Naive B cell (primary cell): Measurements from ENCODE around the gene ELAVL1. TPM values are rescaled to one million over a fixed set of nuclear protein-coding genes. Genes with fewer than 3 reads are reported as not detected.

ENCODE experiments used
- ATAC-seq, 2 donors: fragments of 150-1000 bp; cut with Tn5 transposase; 2 replicates each; pipeline ENCODE4 v1.10.0; 2021; ENCODE audit warnings: low read depth in 2 of 2, mild to moderate bottlenecking in 2 of 2, moderate library complexity in 2 of 2
- DNase-seq: peaks from one replicate; pipeline ENCODE4 v3.0.0; 2022
- H3K27ac Mint-ChIP-seq, 6 donors: one replicate each; pipeline ENCODE4 v1.8.0; 2020 to 2022; ENCODE audit warnings: mild to moderate bottlenecking in 6 of 6, mixed read lengths in 6 of 6, moderate library complexity in 5 of 6, inconsistent platforms in 2 of 6
- H3K27me3 Mint-ChIP-seq, 3 donors: one replicate each; pipeline ENCODE4 v1.8.0; 2021 to 2022; ENCODE audit warnings: mixed read lengths in 3 of 3, mild to moderate bottlenecking in 1 of 3
- H3K36me3 Mint-ChIP-seq, 2 donors: one replicate each; pipeline ENCODE4 v1.8.0; 2020 to 2022; ENCODE audit warnings: mixed read lengths in 2 of 2, inconsistent platforms in 1 of 2, mild to moderate bottlenecking in 1 of 2
- H3K4me1 Mint-ChIP-seq, 3 donors: one replicate each; pipeline ENCODE4 v1.8.0; 2020 to 2022; ENCODE audit warnings: mixed read lengths in 3 of 3, inconsistent platforms in 1 of 3, mild to moderate bottlenecking in 1 of 3, moderate library complexity in 1 of 3
- H3K4me3 Mint-ChIP-seq, 8 donors: one replicate each; pipeline ENCODE4 v1.8.0; 2020 to 2022; ENCODE audit warnings: mild to moderate bottlenecking in 8 of 8, mixed read lengths in 8 of 8, moderate library complexity in 8 of 8, inconsistent platforms in 2 of 8
- H3K9me3 Mint-ChIP-seq, 7 donors: one replicate each; pipeline ENCODE4 v1.8.0; 2020 to 2022; ENCODE audit warnings: mixed read lengths in 7 of 7, mild to moderate bottlenecking in 5 of 7, inconsistent platforms in 2 of 7, moderate library complexity in 1 of 7
- polyA plus RNA-seq, 6 donors: library from polyadenylated mRNA; unstranded; fragments of 300-500 nt; fragmentation: Illumina TruSeq; gene quantifications; one replicate each; pipeline ENCODE4 v1.2.3, GENCODE V29; 2021; ENCODE audit warnings: low read depth in 6 of 6

ELAVL1 gene
- polyA plus RNA-seq, 6 donors from 2014 or later = 49.9 to 74.3 (median 59.4) TPM

- H3K9me3 Mint-ChIP-seq = no peaks in the 10 kb centered on the region
- H3K36me3 Mint-ChIP-seq = no peaks in the 10 kb centered on the region
- peak; percentile 46 to 49 for ATAC-seq
- peak overlapping the region; percentile 39 to 92 (median 87) for H3K27ac Mint-ChIP-seq
- peaks cover 47 to 68% (median 47%) of the 10 kb centered on the region in 3 donors for H3K4me1 Mint-ChIP-seq
- H3K27me3 Mint-ChIP-seq = no peaks in the 10 kb centered on the region
- H3K4me3 Mint-ChIP-seq = peak overlapping the region; percentile 60 to 90 (median 86)
- DNase-seq = peak; percentile 72
Measured at GRCh38 chr19:8001995-8002849, 3.2 kb downstream of the ELAVL1 start.

GRCh38 chr19:8001651-8001994 is 3.8 kb downstream of the ELAVL1 start:
- no peaks in the 10 kb centered on the region for H3K27me3 Mint-ChIP-seq
- H3K36me3 Mint-ChIP-seq = no peaks in the 10 kb centered on the region
- H3K27ac Mint-ChIP-seq = peak overlapping the region in 5 of 6 donors; percentile 4 to 92 (median 86)
- DNase-seq (no peak), ATAC-seq (no peak)
- no peaks in the 10 kb centered on the region for H3K9me3 Mint-ChIP-seq
- H3K4me3 Mint-ChIP-seq = peak overlapping the region in 6 of 8 donors; percentile 69 to 90 (median 86)
- peaks cover 53 to 74% (median 53%) of the 10 kb centered on the region in 3 donors for H3K4me1 Mint-ChIP-seq

GRCh38 chr19:8000298-8001038 is 5.0 kb downstream of the ELAVL1 start:
- Mint-ChIP-seq H3K27ac (peak overlapping the region in 2 of 6 donors; percentile 10 to 91), H3K9me3 (no peaks in the 10 kb centered on the region), H3K27me3 (no peaks in the 10 kb centered on the region), H3K4me3 (peak overlapping the region in 4 of 8 donors; percentile 15 to 65 (median 23)), H3K36me3 (no peaks in the 10 kb centered on the region), H3K4me1 (peaks cover 54 to 82% (median 58%) of the 10 kb centered on the region in 3 donors)
- DNase-seq (no peak), ATAC-seq (no peak)

DNA sequence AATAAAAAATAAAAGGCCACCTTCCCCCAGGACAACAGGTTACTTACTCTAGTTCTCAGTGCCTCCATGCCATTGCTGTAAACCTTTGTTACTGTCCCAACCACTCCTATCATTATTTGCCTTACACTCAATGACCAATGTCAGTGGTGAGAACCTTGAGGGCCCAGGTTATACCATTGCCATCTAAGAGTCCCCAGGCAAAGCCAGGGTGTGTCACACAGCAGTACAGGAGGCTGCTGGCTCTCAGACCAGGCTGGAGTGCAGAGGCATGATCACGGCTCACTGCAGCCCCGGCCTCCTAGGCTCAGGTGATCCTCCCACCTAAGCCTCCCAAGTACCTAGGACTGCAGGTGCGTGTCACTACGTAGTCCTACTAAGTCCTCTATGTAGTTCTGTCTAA is 6.1 kb downstream of the ELAVL1 start:
- DNase-seq = no peak
- no peaks in the 10 kb centered on the region for H3K27me3 Mint-ChIP-seq

DNA sequence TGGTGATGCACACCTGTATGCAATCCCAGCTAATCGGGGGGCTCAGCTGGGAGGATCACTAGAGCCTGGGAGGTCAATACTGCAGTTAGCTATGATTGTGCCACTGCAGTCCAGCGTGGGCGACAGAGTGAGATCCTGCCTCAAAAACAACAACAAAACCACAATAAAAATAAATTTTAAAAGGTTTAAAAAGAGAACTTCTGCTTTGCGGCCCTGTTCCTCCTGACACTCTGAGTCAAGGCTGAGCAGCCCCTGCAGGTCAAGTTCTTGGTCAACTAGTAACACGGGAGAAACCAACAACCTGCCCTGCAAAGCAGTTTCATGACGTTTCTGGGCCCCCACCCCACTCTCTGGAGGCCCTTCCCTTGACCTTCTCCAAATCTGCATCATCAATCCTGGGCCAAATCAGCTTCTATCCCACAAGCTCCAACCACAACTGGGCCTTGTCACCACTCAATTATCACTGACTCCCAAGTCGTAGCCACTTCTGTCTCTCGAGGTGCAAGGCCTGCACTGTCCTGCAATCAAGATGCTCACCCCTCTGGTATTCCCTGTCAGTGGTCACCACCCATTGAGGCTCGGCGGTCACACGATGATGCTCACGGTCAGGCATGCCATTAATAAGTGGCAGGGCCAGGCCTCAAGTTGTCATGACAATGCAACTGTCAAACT is 7.5 kb downstream of the ELAVL1 start:
- no peaks in the 10 kb centered on the region for H3K27me3 Mint-ChIP-seq
- no peak for ATAC-seq
- H3K4me1 Mint-ChIP-seq = peaks cover 57 to 82% (median 67%) of the 10 kb centered on the region in 3 donors
- H3K27ac Mint-ChIP-seq = peak overlapping the region in 1 of 6 donors; percentile 73
- no peaks in the 10 kb centered on the region for H3K36me3 Mint-ChIP-seq
- peak overlapping the region in 2 of 8 donors; percentile 20 to 47 for H3K4me3 Mint-ChIP-seq
- no peak for DNase-seq
- H3K9me3 Mint-ChIP-seq = no peaks in the 10 kb centered on the region

More for the DNA sequence above, 6.1 kb downstream of the ELAVL1 start:
- H3K4me3 Mint-ChIP-seq = no peak overlapping the region
- no peaks in the 10 kb centered on the region for H3K9me3 Mint-ChIP-seq
- peaks cover 58 to 83% (median 63%) of the 10 kb centered on the region in 3 donors for H3K4me1 Mint-ChIP-seq
- H3K36me3 Mint-ChIP-seq = no peaks in the 10 kb centered on the region
- H3K27ac Mint-ChIP-seq = peak overlapping the region in 1 of 6 donors; percentile 54
- no peak for ATAC-seq

DNA sequence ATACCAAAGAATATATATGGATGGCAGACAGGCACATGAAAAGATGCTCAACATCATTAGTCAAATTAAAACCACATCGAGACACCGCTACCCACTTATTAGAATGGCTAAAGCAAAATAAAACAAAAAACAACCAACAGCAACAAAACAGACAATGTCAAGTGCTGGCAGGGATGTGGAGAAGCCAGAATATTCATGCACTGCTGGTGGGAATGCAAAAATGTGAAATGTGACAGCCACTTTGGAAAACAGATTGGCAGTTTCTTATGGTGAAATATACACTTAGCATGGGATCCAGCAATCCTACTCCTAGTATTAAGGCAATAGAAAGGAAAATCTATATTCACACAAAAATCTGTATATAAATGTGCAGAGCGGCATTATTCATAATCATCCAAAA is 8.6 kb downstream of the ELAVL1 start:
- ATAC-seq (no peak), DNase-seq (no peak)
- Mint-ChIP-seq H3K9me3 (no peaks in the 10 kb centered on the region), H3K4me1 (peaks cover 47 to 72% (median 63%) of the 10 kb centered on the region in 3 donors), H3K4me3 (peak overlapping the region in 1 of 8 donors; percentile 74), H3K27ac (peak overlapping the region in 1 of 6 donors; percentile 88), H3K27me3 (no peaks in the 10 kb centered on the region), H3K36me3 (peaks cover 0 to 5% of the 10 kb centered on the region in 2 donors)

- Mint-ChIP-seq H3K27me3 (no peaks in the 10 kb centered on the region), H3K27ac (peak overlapping the region in 2 of 6 donors; percentile 56 to 72), H3K4me1 (peaks cover 37 to 61% (median 52%) of the 10 kb centered on the region in 3 donors), H3K36me3 (peaks cover 6 to 9% of the 10 kb centered on the region in 2 donors), H3K9me3 (no peaks in the 10 kb centered on the region), H3K4me3 (no peak overlapping the region)
- ATAC-seq (no peak), DNase-seq (no peak)
Measured at GRCh38 chr19:7995810-7996158, 9.7 kb downstream of the ELAVL1 start.

- no peaks in the 10 kb centered on the region for H3K9me3 Mint-ChIP-seq
- peak overlapping the region in 3 of 6 donors; percentile 21 to 93 (median 56) for H3K27ac Mint-ChIP-seq
- H3K27me3 Mint-ChIP-seq = no peaks in the 10 kb centered on the region
- H3K36me3 Mint-ChIP-seq = peaks cover 6 to 9% of the 10 kb centered on the region in 2 donors
- H3K4me3 Mint-ChIP-seq = peak overlapping the region in 1 of 8 donors; percentile 34
- H3K4me1 Mint-ChIP-seq = peaks cover 37 to 57% (median 51%) of the 10 kb centered on the region in 3 donors
- ATAC-seq (no peak), DNase-seq (no peak)
Measured at GRCh38 chr19:7994928-7995809, 10.3 kb downstream of the ELAVL1 start.

DNA sequence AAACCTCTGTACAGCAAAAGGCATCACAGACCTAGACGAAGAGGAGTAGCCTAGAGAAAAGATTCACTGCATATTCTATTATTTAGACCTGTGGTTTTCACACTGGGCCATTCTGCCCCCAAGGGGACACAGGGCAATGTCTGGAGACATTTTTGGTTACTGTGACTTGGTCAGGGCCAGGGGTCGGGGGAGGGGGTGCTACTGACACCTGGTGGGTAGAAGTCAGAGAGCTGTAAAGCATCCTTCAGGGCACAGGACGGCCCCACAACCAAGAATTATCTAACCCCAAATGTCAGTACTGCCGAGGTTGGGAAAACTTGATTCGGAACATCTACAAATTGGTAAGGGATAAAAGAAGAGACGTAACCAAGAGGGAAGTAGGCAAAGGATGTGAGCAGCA is 11.3 kb downstream of the ELAVL1 start:
- ATAC-seq (peak in 1 of 2 donors; percentile 14), DNase-seq (no peak)
- no peaks in the 10 kb centered on the region for H3K27me3 Mint-ChIP-seq
- peak overlapping the region in 1 of 6 donors; percentile 39 for H3K27ac Mint-ChIP-seq
- peak overlapping the region in 1 of 8 donors; percentile 57 for H3K4me3 Mint-ChIP-seq
- peaks cover 6 to 9% of the 10 kb centered on the region in 2 donors for H3K36me3 Mint-ChIP-seq
- peaks cover 34 to 49% (median 48%) of the 10 kb centered on the region in 3 donors for H3K4me1 Mint-ChIP-seq
- no peaks in the 10 kb centered on the region for H3K9me3 Mint-ChIP-seq

DNA sequence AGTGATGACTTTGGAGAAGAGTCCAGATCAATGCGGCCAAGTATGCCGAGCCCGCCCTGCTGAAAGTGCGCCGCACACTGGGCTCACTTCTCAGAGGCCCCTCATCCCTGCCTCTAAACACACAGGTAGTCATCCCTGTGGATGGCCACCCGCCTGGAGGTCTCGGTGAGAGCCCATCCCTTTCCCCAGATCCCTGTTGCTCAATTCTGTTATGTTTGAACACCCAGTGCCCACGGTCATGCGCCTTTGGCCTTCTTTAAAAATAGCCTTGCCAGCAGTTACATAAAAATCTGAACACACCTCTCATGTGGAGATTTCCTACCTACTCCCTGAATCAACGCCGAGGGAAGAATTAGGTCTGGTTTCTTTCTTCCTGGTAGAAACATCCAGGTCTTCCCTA is 11.9 kb downstream of the ELAVL1 start:
- Mint-ChIP-seq H3K27ac (peak overlapping the region in 1 of 6 donors; percentile 88), H3K27me3 (no peaks in the 10 kb centered on the region), H3K36me3 (peaks cover 9 to 11% of the 10 kb centered on the region in 2 donors), H3K4me3 (no peak overlapping the region), H3K4me1 (peaks cover 35 to 50% (median 46%) of the 10 kb centered on the region in 3 donors), H3K9me3 (no peaks in the 10 kb centered on the region)
- no peak for ATAC-seq
- DNase-seq = no peak

- H3K27ac Mint-ChIP-seq = peak overlapping the region in 2 of 6 donors; percentile 45 to 69
- no peaks in the 10 kb centered on the region for H3K27me3 Mint-ChIP-seq
- peaks cover 9 to 21% of the 10 kb centered on the region in 2 donors for H3K36me3 Mint-ChIP-seq
- no peak for DNase-seq
- peaks cover 39 to 54% (median 44%) of the 10 kb centered on the region in 3 donors for H3K4me1 Mint-ChIP-seq
- ATAC-seq = no peak
- H3K9me3 Mint-ChIP-seq = no peaks in the 10 kb centered on the region
- peak overlapping the region in 1 of 8 donors; percentile 19 for H3K4me3 Mint-ChIP-seq
Measured at GRCh38 chr19:7992575-7992974, 12.9 kb downstream of the ELAVL1 start.

DNA sequence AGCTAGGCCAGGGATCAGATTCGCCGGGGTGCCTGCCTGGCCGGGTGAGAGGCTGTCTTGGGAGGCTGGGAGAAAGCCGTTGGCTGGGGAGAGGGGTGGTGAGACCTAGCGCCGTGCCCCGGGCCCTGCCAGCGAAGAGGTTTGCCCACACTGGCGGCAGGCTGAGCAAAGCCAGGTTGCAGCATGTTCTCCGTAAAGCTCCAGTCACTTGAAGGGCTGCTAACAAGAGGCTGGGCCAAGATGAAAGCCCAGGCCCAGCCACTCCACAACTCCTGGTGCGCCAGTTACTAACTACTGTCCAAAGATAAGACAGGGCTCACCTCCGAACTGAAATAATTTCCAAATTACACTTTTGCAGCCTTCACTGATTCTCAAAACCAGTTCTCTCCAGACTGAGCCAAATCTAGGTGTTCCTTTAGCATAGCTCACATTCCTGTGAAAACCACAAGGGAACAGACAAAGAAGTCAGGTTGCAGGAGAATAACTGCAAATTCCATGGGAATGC is 16.3 kb downstream of the ELAVL1 start:
- ATAC-seq (no peak), DNase-seq (no peak)
- Mint-ChIP-seq H3K36me3 (peaks cover 9 to 25% of the 10 kb centered on the region in 2 donors), H3K4me3 (no peak overlapping the region), H3K27me3 (no peaks in the 10 kb centered on the region), H3K9me3 (no peaks in the 10 kb centered on the region), H3K4me1 (peaks cover 24 to 35% (median 26%) of the 10 kb centered on the region in 3 donors), H3K27ac (no peak overlapping the region)
